Mucosa of descending colon (tissue), 3 donors: ENCODE data around the gene SMG6. TPM values are rescaled to one million over a fixed set of nuclear protein-coding genes. Genes with fewer than 3 reads are reported as not detected.
A peak's percentile ranks its signal among the peaks of the same experiment; 100 is the strongest.

Experiments used
- ATAC-seq: fragments of 200-7000 bp; cut with Tn5 transposase; one replicate; pipeline ENCODE4 v1.9.1; 2020; ENCODE audit warnings: mild to moderate bottlenecking, moderate library complexity
- DNase-seq, 3 donors: peaks; one replicate each; pipeline ENCODE4 v3.0.0-alpha.2; 2020
- H3K36me3 ChIP-seq: fragments of 200-600 bp; one replicate; pipeline ENCODE4 v1.8.0; 2021; ENCODE audit warnings: low read depth, mild to moderate bottlenecking
- H3K4me1 ChIP-seq: fragments of 200-600 bp; one replicate; pipeline ENCODE4 v1.8.0; 2021; ENCODE audit warnings: low read depth, mild to moderate bottlenecking
- H3K4me3 ChIP-seq: fragments of 200-600 bp; one replicate; pipeline ENCODE4 v1.8.0; 2021; ENCODE audit warnings: mild to moderate bottlenecking
- H3K9me3 ChIP-seq: fragments of 200-600 bp; one replicate; pipeline ENCODE4 v1.8.0; 2021; ENCODE audit warnings: mild to moderate bottlenecking
- intact Hi-C, 2 donors: fragments of 100-400 bp; cut with DNase I in 1 of 2; cut with micrococcal nuclease in 1 of 2; formaldehyde crosslinking; loops; one replicate each; pipeline versions ENCODE4 v1.11.0 to v1.11.1; 2022; cut with DNase I, micrococcal nuclease
- total RNA-seq, 3 donors: library from RNA; stranded (reverse); fragmentation: NEBNext Ultra II Directional in 2 of 3; extraction: Animal tissue kit (Norgen Biotek cat#: 25700) in 2 of 3; gene quantifications; one replicate each; pipeline versions ENCODE4 v1.2.1 to v1.2.4, GENCODE V29; 2021 to 2023
- TF ChIP-seq, protein P1 (sequence below): fragments of 200-600 bp; IDR thresholded peaks from one replicate; pipeline ENCODE4 v1.8.0; 2022; ENCODE audit warnings: antibody characterized with exemption, mild to moderate bottlenecking
- donor health status: DM: no; HTN: no; CAD: no; lungs with moderate emphysema.
- donor health status: DM: no; HTN: no; CAD: no.
- donor health status: DM: no; HTN: yes; CAD: no.

SMG6 gene
- total RNA-seq, 3 donors from 2014 or later = 25.9 to 41.6 (median 38.8) TPM

DNA sequence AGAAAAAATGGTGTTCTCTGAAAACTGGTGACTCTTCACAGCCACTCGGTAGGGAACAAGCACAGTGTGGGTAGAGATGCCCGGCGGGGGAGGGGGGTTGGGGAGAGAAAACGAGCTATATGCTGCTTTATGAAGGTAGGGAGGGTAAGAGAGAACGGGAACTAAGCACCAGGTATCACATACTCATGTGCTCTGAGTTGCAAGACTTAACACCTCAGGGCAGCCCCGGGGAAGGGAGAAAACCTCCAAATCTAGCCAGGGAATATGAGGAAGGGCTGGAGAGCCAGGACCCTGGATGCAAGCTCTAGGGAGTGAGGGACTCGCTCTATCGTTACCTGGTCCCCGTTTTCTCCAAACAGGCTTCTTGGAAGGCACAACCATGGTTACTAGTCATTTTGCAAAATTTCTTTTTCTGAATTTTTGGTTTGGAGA, 213.4 kb downstream of the SMG6 start:
- Histone ChIP-seq H3K9me3 (no peaks in the 10 kb centered on the region), H3K4me1 (peaks cover 33% of the 10 kb centered on the region), H3K36me3 (no peaks in the 10 kb centered on the region), H3K4me3 (no peak overlapping the region)
- intact Hi-C loops = no loop called here
- TF ChIP-seq, protein P1, sequence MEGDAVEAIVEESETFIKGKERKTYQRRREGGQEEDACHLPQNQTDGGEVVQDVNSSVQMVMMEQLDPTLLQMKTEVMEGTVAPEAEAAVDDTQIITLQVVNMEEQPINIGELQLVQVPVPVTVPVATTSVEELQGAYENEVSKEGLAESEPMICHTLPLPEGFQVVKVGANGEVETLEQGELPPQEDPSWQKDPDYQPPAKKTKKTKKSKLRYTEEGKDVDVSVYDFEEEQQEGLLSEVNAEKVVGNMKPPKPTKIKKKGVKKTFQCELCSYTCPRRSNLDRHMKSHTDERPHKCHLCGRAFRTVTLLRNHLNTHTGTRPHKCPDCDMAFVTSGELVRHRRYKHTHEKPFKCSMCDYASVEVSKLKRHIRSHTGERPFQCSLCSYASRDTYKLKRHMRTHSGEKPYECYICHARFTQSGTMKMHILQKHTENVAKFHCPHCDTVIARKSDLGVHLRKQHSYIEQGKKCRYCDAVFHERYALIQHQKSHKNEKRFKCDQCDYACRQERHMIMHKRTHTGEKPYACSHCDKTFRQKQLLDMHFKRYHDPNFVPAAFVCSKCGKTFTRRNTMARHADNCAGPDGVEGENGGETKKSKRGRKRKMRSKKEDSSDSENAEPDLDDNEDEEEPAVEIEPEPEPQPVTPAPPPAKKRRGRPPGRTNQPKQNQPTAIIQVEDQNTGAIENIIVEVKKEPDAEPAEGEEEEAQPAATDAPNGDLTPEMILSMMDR = no peak
- DNase-seq = no peak
- ATAC-seq = no peak

DNA sequence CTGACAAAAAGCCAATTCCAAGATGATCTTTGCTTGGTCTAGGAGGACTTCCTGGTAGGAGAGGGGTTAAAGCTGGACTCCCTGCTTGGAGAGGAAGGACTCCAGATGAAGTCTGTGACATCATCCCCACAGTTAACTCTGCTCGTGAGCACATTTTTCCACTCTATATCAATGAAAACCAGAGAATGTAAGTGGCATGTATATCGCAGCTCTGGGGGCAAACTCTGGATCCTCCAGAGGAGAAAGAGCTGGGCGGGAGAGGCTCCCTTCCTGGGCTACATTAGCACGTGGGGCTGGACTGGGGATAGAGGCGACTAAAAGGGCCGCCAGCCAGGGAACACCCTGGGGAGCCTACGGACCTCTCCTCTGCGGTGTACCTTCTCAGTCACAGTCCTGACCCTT, 214.6 kb downstream of the SMG6 start:
- DNase-seq = no peak
- peaks cover 42% of the 10 kb centered on the region for H3K4me1 ChIP-seq

DNA sequence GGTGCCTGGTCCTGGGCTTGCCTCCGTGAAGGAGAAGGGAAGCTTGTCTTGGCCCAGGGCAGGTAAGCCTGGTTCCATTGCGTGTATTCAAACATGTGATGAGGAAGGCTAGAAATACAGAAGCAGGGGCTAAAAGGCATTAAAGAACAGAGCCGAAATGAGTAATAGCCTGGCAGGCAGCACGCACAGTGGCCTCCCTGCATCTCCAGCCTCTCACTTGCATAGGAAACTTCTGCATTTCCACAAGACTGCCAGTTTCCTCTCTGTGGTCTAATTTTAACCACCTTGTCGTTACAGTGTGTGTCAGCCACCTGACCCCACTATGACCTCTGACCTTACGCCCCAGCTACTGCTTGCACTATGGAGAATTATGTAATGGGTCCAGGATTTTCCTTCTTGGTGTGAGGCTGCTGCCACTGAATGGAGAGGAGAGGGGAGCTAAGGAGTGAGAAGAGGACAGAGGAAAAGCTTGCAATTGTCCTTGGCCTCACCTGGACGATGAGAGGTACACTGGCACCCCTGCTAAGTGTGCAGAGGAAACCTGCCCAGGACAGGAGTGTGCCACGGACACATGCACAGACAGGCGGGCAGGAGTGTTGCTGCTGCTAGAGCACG, 215.9 kb downstream of the SMG6 start:
- ATAC-seq = no peak
- intact Hi-C loops = no loop called here
- no peaks in the 10 kb centered on the region for H3K9me3 ChIP-seq
- no peaks in the 10 kb centered on the region for H3K36me3 ChIP-seq
- no peak overlapping the region for H3K4me3 ChIP-seq
- TF ChIP-seq, protein P1 = no peak
- peaks cover 54% of the 10 kb centered on the region for H3K4me1 ChIP-seq
- DNase-seq = peak in 1 of 3 donors; percentile 62

More for the DNA sequence above, 214.6 kb downstream of the SMG6 start:
- Histone ChIP-seq H3K9me3 (no peaks in the 10 kb centered on the region), H3K36me3 (no peaks in the 10 kb centered on the region), H3K4me3 (no peak overlapping the region)
- TF ChIP-seq, protein P1 = no peak
- ATAC-seq = no peak
- intact Hi-C loops = no loop called here

DNA sequence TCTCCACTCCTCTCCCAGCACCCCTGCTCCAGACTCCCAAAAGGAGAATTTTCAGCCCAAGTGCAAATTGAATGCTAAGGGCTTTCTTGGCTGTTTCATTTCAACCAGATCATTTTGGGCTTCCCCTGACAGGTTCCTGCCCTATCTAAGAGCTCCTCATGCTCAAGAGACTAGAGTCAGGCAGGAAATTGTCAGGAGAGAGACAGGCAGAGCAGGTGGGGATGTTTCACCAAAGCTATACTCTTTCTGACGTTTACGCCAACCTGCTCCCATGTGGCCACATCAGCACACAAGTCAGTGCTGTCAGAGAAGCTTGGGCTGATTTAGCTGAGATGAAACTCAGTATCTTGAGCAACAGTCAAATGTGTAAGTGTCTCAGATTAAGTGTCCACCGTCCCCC, 217.3 kb downstream of the SMG6 start:
- ATAC-seq (no peak), DNase-seq (no peak)
- H3K4me3 ChIP-seq = no peak overlapping the region
- no peaks in the 10 kb centered on the region for H3K36me3 ChIP-seq
- intact Hi-C loops = no loop called here
- no peaks in the 10 kb centered on the region for H3K9me3 ChIP-seq
- TF ChIP-seq, protein P1 = no peak
- H3K4me1 ChIP-seq = peaks cover 61% of the 10 kb centered on the region

DNA sequence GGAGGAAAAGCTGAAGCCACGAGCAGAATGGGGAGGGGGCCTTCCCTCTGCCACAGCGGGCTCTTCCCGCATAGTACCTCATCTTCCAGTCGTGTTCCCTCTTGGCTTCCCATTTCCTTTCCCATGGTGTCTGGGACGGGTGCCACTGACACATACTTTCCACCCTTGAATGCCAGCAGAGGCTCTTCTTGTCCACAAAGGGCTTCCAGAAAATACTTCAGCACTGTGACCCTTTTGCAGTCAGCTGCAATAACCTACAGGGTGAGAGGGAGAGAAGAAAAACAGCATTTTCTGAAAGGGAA, 218.0 kb downstream of the SMG6 start:
- no peaks in the 10 kb centered on the region for H3K36me3 ChIP-seq
- H3K4me1 ChIP-seq = peaks cover 55% of the 10 kb centered on the region
- intact Hi-C loops = no loop called here
- ATAC-seq (no peak), DNase-seq (peak in 2 of 3 donors; percentile 44 to 53)
- H3K9me3 ChIP-seq = no peaks in the 10 kb centered on the region
- TF ChIP-seq, protein P1 = no peak
- no peak overlapping the region for H3K4me3 ChIP-seq
